Lower leg skin (tissue), 4 donors: ENCODE measurements around the gene KLHL40. TPM values are rescaled to one million over a fixed set of nuclear protein-coding genes. Genes with fewer than 3 reads are reported as not detected.

Experiments used
- DNase-seq, 2 donors: peaks; one replicate each; pipeline ENCODE4 v3.0.0-alpha.2; 2019; ENCODE audit warnings: low spot score in 2 of 2
- H3K4me3 ChIP-seq: fragments of 200-600 bp; sonication (generic); 2 replicates; pipeline ENCODE4 v1.5.1; 2017; ENCODE audit warnings: mild to moderate bottlenecking, low read depth; ENCODE audit not compliant: poor library complexity, severe bottlenecking
- POLR2A ChIP-seq, 2 donors: fragments of 450-650 bp; IDR thresholded peaks; one replicate each; pipeline ENCODE4 v1.6.1; 2016 to 2017; ENCODE audit warnings: antibody characterized with exemption in 2 of 2, mild to moderate bottlenecking in 1 of 2, moderate library complexity in 1 of 2
- whole genome bisulfite sequencing, 2 donors: methylation state at CpG; one replicate each; pipeline ENCODE4 v1.1.5; 2018; 5-methylcytosine and 5-hydroxymethylcytosine counted together
- intact Hi-C: fragments of 100-400 bp; cut with DNase I; formaldehyde crosslinking; loops from one replicate; pipeline ENCODE4 v1.15.0; 2023; ENCODE audit warnings: low total_unique reads
- total RNA-seq, 4 donors: library from RNA; depleted of rRNA; stranded (reverse); fragments of >200 nt; gene quantifications; one replicate each; pipeline ENCODE4 v1.1.0, GENCODE V29; 2016
- TF ChIP-seq, protein P1 (sequence below), 3 donors: fragments of 450-650 bp; IDR thresholded peaks; one replicate each; pipeline ENCODE4 v1.5.1; 2016; ENCODE audit warnings: antibody characterized with exemption in 3 of 3, mild to moderate bottlenecking in 3 of 3, moderate library complexity in 2 of 3

KLHL40 gene
- total RNA-seq, 4 donors from 2014 or later: not detected

DNA sequence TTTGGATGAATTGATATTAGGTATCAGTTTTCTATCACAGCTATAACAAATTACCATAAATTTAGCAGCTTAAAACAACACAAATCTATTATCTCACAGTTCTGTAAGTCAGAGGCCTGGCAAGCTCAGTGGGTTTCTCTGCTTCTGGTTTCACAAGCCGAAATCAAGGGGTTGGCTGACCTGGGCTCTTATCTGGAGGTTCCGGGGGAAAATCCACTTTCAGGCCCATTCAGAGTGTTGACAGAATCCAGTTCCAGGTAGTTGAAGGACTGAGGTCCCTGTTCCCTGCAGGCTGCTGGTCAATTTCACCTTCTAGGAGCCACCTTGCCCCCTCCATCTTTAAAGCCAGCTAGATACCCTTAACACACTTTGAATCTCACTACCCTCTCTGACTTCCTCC is 28.4 kb downstream of the KLHL40 start:
- DNase-seq: no peak
- intact Hi-C loops: no loop called here
- H3K4me3 ChIP-seq: no peak overlapping the region
- no peak for TF ChIP-seq POLR2A (IDR thresholded peaks at IDR 0.05)
- TF ChIP-seq, protein P1, sequence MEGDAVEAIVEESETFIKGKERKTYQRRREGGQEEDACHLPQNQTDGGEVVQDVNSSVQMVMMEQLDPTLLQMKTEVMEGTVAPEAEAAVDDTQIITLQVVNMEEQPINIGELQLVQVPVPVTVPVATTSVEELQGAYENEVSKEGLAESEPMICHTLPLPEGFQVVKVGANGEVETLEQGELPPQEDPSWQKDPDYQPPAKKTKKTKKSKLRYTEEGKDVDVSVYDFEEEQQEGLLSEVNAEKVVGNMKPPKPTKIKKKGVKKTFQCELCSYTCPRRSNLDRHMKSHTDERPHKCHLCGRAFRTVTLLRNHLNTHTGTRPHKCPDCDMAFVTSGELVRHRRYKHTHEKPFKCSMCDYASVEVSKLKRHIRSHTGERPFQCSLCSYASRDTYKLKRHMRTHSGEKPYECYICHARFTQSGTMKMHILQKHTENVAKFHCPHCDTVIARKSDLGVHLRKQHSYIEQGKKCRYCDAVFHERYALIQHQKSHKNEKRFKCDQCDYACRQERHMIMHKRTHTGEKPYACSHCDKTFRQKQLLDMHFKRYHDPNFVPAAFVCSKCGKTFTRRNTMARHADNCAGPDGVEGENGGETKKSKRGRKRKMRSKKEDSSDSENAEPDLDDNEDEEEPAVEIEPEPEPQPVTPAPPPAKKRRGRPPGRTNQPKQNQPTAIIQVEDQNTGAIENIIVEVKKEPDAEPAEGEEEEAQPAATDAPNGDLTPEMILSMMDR (IDR thresholded peaks at IDR 0.05): no peak
- WGBS, 2 donors: 91 to 96% methylated on average over 2 of the region's 2 CpGs

DNA sequence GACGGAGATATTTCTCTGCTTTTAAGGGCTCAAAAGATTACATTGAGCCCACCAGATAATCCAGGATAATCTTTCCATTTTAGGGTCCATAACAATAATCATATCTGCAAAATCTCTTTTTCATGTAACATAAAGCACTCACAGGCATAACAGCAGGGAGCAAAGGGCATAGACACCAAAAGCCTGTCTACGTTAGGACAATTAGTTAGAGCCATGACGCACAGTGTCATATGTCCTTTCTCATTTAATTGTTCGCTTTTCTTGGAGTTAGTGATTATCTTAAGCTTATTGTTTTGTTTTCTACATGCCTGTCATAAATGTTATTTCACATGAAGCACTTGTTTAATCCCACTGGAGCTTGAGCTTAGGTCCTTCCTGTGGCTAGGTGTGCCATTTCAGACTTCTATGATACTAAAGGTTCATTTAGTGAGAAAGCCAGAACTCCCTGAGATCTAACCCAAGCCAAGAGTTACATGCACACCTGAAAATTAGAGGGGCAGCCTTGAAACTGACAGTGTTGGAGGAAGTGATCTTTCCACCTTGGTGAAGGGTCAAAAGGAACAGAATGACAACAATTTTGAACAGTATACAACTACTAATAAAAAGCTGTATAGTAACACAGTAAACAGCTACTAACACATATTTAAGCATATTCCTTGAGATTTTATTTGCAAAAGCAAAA is 29.0 kb downstream of the KLHL40 start:
- no peak for TF ChIP-seq POLR2A (IDR thresholded peaks at IDR 0.05)
- TF ChIP-seq, protein P1 (IDR thresholded peaks at IDR 0.05): no peak
- DNase-seq: no peak
- no peak overlapping the region for H3K4me3 ChIP-seq
- WGBS, 2 donors: 88 to 92% methylated on average over 4 of the region's 4 CpGs
- intact Hi-C loops: no loop called here

DNA sequence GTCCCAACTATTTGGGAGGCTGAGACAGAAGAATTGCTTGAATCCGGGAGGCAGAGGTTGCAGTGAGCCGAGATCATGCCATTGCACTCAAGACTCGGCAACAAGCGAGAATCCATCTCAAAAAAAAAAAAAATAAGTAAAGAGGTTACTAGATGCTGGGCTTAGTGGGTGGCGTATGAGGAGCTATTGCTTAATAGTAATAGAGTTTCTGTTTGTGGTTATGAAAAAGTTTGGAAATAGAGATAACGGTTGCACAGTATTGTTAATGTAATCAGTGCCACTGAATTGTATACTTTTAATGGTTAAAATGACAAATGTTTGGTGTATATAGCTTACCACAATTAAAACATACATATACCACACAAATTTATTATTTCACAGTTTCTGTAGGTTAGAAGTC is 32.0 kb downstream of the KLHL40 start:
- TF ChIP-seq POLR2A (IDR thresholded peaks at IDR 0.05): no peak
- TF ChIP-seq, protein P1 (IDR thresholded peaks at IDR 0.05): no peak
- H3K4me3 ChIP-seq: no peak overlapping the region
- intact Hi-C loops: no loop called here
- 88 to 89% methylated on average over 6 of the region's 6 CpGs for WGBS, 2 donors
- DNase-seq: no peak

DNA sequence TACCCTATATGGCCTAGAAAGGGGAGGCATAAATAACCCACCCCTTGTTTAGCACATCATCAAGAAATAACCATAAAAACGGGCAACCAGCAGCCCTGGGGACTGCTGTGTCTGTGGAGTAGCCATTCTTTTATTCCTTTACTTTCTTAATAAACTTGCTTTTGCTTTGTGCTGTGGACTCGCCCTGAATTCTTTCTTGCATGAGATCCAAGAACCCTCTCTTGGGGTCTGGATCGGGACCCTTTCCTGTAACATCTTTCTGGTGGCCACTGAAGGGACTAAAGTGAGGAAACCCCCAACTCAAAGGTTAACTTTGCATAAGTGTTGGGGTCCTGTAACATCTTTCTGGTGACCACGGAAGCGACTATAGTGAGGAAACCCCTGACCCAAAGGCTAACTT is 33.0 kb downstream of the KLHL40 start:
- 86 to 87% methylated on average over 5 of the region's 5 CpGs for WGBS, 2 donors
- no peak for TF ChIP-seq POLR2A (IDR thresholded peaks at IDR 0.05)
- TF ChIP-seq, protein P1 (IDR thresholded peaks at IDR 0.05): no peak
- DNase-seq: no peak
- H3K4me3 ChIP-seq: no peak overlapping the region
- intact Hi-C loops: no loop called here

DNA sequence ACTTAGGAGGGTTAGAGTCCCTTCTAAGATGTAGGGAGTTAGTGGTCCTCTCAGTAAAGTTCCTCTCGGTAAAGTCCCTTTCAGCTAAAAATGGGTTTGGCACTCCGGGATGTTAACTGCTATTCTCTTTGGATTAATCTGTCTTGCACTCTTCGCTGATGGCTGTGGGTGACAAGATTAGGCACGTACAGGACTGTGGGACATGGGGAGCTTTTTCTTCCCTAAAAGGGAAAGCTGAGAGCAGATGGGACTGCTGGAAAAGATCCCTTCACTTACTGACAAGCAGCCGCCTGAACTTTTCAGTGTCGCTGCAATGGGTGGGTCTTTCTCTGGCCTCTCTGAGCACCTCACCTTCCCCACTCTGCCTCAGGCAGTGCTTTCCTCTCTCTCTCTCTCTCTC is 33.7 kb downstream of the KLHL40 start:
- DNase-seq: no peak

More for the DNA sequence above, 33.7 kb downstream of the KLHL40 start:
- WGBS, 2 donors: 41 to 51% methylated on average over 6 of the region's 6 CpGs
- H3K4me3 ChIP-seq: no peak overlapping the region
- intact Hi-C loops: no loop called here
- TF ChIP-seq, protein P1 (IDR thresholded peaks at IDR 0.05): no peak
- TF ChIP-seq POLR2A (IDR thresholded peaks at IDR 0.05): no peak
